NT2/D1 (cell line): ENCODE results near the gene METRNL.

Experiments
- SUZ12 ChIP-seq: IDR thresholded peaks from 2 replicates; pipeline ENCODE4 v1.6.1; 2011; ENCODE audit not compliant: insufficient read length, insufficient read depth; ENCODE audit errors: extremely low read depth
- YY1 ChIP-seq: IDR thresholded peaks from 2 replicates; pipeline ENCODE4 v1.6.1; 2011; ENCODE audit not compliant: insufficient read length, insufficient read depth
- ZNF274 ChIP-seq: IDR thresholded peaks from 2 replicates; pipeline ENCODE4 v1.6.1; 2011; ENCODE audit warnings: mild to moderate bottlenecking, low read depth, low read length

DNA sequence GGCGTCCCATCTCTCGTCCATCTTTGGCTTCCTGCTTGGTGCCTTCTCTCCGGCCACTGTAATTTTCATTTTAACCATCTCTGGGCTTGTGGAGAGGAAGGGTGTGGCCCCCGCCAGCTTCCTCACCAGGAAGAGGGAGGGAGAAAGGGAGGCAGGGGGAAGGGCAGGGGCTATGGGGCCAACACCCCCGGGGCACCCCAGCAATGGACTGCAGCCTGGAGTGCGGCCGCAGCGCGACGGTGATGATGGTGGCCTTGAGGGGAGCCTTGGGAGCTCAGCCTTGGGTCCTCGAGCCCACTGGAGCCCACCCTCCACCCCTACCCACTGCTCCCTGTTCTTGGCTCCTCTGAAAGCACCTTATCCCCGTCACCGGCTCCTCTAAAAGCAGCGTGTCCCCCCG lies 9.5 kb downstream of the METRNL start:
- no peak for TF ChIP-seq YY1
- TF ChIP-seq ZNF274 = no peak
- TF ChIP-seq SUZ12 = no peak
